Hematopoietic multipotent progenitor cell treated with erythropoietin and hydrocortisone succinate and interleukin-3 and kit ligand, for 6 days (in vitro differentiated cells): ENCODE results near the gene DEPP1.

Experiments used
- DNase-seq: peaks from one replicate; pipeline ENCODE4 v3.0.0-alpha.2; 2015

The DEPP1 gene

GRCh38 chr10:44950326-44951225 is 28.0 kb downstream of the DEPP1 start:
- DNase-seq, result no peak

- no peak for DNase-seq
Observed at GRCh38 chr10:44949915-44950314, 28.7 kb downstream of the DEPP1 start.

- DNase-seq, result no peak
Observed at GRCh38 chr10:44949127-44949802, 29.3 kb downstream of the DEPP1 start.

GRCh38 chr10:44948642-44949041 is 30.0 kb downstream of the DEPP1 start:
- no peak for DNase-seq

GRCh38 chr10:44947371-44948152 is 31.0 kb downstream of the DEPP1 start:
- DNase-seq, result no peak

GRCh38 chr10:44946205-44946604 is 32.4 kb downstream of the DEPP1 start:
- no peak for DNase-seq

GRCh38 chr10:44944354-44944753 is 34.3 kb downstream of the DEPP1 start:
- no peak for DNase-seq

- DNase-seq, result peak; percentile 59
Observed at GRCh38 chr10:44939691-44940401, 38.8 kb downstream of the DEPP1 start.

- DNase-seq, result no peak
Observed at GRCh38 chr10:44938956-44939355, 39.7 kb downstream of the DEPP1 start.

- DNase-seq, result no peak
Observed at GRCh38 chr10:44937196-44938005, 41.2 kb downstream of the DEPP1 start.

- DNase-seq, result no peak
Observed at GRCh38 chr10:44936314-44936975, 42.2 kb downstream of the DEPP1 start.

GRCh38 chr10:44935966-44936295 is 42.7 kb downstream of the DEPP1 start:
- no peak for DNase-seq

- no peak for DNase-seq
Observed at GRCh38 chr10:44935201-44935965, 43.2 kb downstream of the DEPP1 start.

GRCh38 chr10:44934416-44935200 is 44.0 kb downstream of the DEPP1 start:
- DNase-seq, result no peak

- DNase-seq, result no peak
Observed at GRCh38 chr10:44933451-44934321, 44.9 kb downstream of the DEPP1 start.

- DNase-seq, result peak; percentile 89
Observed at GRCh38 chr10:44932517-44933450, 45.8 kb downstream of the DEPP1 start.
